Measurements from ENCODE around the gene BTN1A1.
"Not testable (repeated sequence)": the region's sequence is repeated elsewhere in the genome, so short reads cannot be mapped to it uniquely, and the experiment has no call there.

The BTN1A1 gene

GRCh38 chr6:26538572-26538902 is 38.4 kb downstream of the BTN1A1 start:
- no peak for DNase-seq (ENCODE audit: low read depth, low spot score)
- POLR2A ChIA-PET: interaction anchor here (0.6 to 2.1 kb wide), 9 partner anchors 12 to 1327 kb away, joined by 3 to 12 read pairs (median 5); a partner anchor contains a TSS
- CTCF ChIA-PET: interaction anchor here (0.9 to 2.2 kb wide), 5 partner anchors 13 to 217 kb away, joined by 4 to 12 read pairs (median 5); no protein-coding TSS in a partner anchor
- H3K4me3 ChIP-seq (ENCODE audit: low read depth, low read length): peak overlapping the region; percentile 78
- no peak for TF ChIP-seq CTCF (IDR thresholded peaks at IDR 0.05; ENCODE audit: insufficient read depth, low read length, missing control alignments)

- peak overlapping the region; percentile 78 for H3K4me3 ChIP-seq (ENCODE audit: low read depth, low read length)
- DNase-seq (ENCODE audit: low read depth, low spot score): no peak
- POLR2A ChIA-PET: no interaction called here
- TF ChIP-seq CTCF (IDR thresholded peaks at IDR 0.05; ENCODE audit: insufficient read depth, low read length, missing control alignments): no peak
- CTCF ChIA-PET: interaction anchor here (0.9 to 1.5 kb wide), 4 partner anchors 9 to 218 kb away, joined by 3 to 5 read pairs (median 4); no protein-coding TSS in a partner anchor
These were observed 39.0 kb downstream of the BTN1A1 start for GRCh38 chr6:26539071-26539615.

- POLR2A ChIA-PET: no interaction called here
- DNase-seq (ENCODE audit: low read depth, low spot score): no peak
- TF ChIP-seq CTCF (IDR thresholded peaks at IDR 0.05; ENCODE audit: insufficient read depth, low read length, missing control alignments): no peak
- no peak overlapping the region for H3K4me3 ChIP-seq (ENCODE audit: low read depth, low read length)
- CTCF ChIA-PET: interaction anchor here (1.0 to 2.4 kb wide), 4 partner anchors 8 to 220 kb away, joined by 3 to 12 read pairs (median 4); no protein-coding TSS in a partner anchor
These were observed 41.5 kb downstream of the BTN1A1 start for GRCh38 chr6:26541579-26541978.

GRCh38 chr6:26543953-26544352 is 43.9 kb downstream of the BTN1A1 start:
- CTCF ChIA-PET: interaction anchor here (0.6 to 1.0 kb wide), 3 partner anchors 20 to 215 kb away, joined by 3 to 4 read pairs (median 3); no protein-coding TSS in a partner anchor
- no peak overlapping the region for H3K4me3 ChIP-seq (ENCODE audit: low read depth, low read length)
- peak; percentile 30 for TF ChIP-seq CTCF (IDR thresholded peaks at IDR 0.05; ENCODE audit: insufficient read depth, low read length, missing control alignments)
- DNase-seq (ENCODE audit: low read depth, low spot score): no peak
- POLR2A ChIA-PET: no interaction called here

- no peak for DNase-seq (ENCODE audit: low read depth, low spot score)
- CTCF ChIA-PET: interaction anchor here (0.8 kb wide), 1 partner anchor 28 kb away, joined by 3 read pairs; no protein-coding TSS in a partner anchor
- no peak for TF ChIP-seq CTCF (IDR thresholded peaks at IDR 0.05; ENCODE audit: insufficient read depth, low read length, missing control alignments)
- POLR2A ChIA-PET: no interaction called here
- no peak overlapping the region for H3K4me3 ChIP-seq (ENCODE audit: low read depth, low read length)
These were observed 44.4 kb downstream of the BTN1A1 start for GRCh38 chr6:26544473-26544872.

GRCh38 chr6:26545627-26546026 is 45.5 kb downstream of the BTN1A1 start:
- no peak overlapping the region for H3K4me3 ChIP-seq (ENCODE audit: low read depth, low read length)
- no peak for TF ChIP-seq CTCF (IDR thresholded peaks at IDR 0.05; ENCODE audit: insufficient read depth, low read length, missing control alignments)
- CTCF ChIA-PET: interaction anchor here (1.3 kb wide), 1 partner anchor 50 kb away, joined by 3 read pairs; no protein-coding TSS in a partner anchor
- DNase-seq (ENCODE audit: low read depth, low spot score): no peak
- POLR2A ChIA-PET: no interaction called here

- POLR2A ChIA-PET; H3K4me3 ChIP-seq (ENCODE audit: low read depth, low read length); DNase-seq (ENCODE audit: low read depth, low spot score): not testable (repeated sequence)
- CTCF ChIA-PET: interaction anchor here (0.8 to 1.3 kb wide), 3 partner anchors 8 to 206 kb away, joined by 3 to 5 read pairs (median 4); no protein-coding TSS in a partner anchor
These were observed 47.3 kb downstream of the BTN1A1 start for GRCh38 chr6:26547363-26547762.

All from AG04449 (cell line).